A673 (cell line): ENCODE measurements around the gene SRSF4.

ENCODE experiments used
- CTCF ChIP-seq: fragments of 300-800, 200-600 bp; sonication (generic); conservative IDR thresholded peaks from 2 replicates; pipeline ENCODE4 v1.5.1; 2017; ENCODE audit warnings: low read depth, mild to moderate bottlenecking, antibody characterized with exemption, low read length, moderate library complexity, mixed read lengths
- EZH2 ChIP-seq: fragments of 200-600 bp; sonication (generic); IDR thresholded peaks from 2 replicates; pipeline ENCODE4 v1.6.1; 2017; ENCODE audit warnings: borderline replicate concordance, low read depth, mild to moderate bottlenecking, mixed read lengths, antibody characterized with exemption, low read length; ENCODE audit not compliant: poor library complexity, severe bottlenecking

- TF ChIP-seq CTCF: no peak
- TF ChIP-seq EZH2: no peak
Measured at GRCh38 chr1:29186252-29186651, 4.6 kb upstream of the SRSF4 start.
